ENCODE measurements around the gene IL1RAPL2. TPM values are rescaled to one million over a fixed set of nuclear protein-coding genes. Genes with fewer than 3 reads are reported as not detected.

Gene IL1RAPL2
- total and polyA plus RNA-seq, 2 donors (not counting 1 experiment from before 2014, with no cell fraction given): not detected

- H4K20me1 ChIP-seq (ENCODE audit: control insufficient read depth, insufficient read depth, low read length, poor library complexity, severe bottlenecking): no peaks in the 10 kb centered on the region
- H3K27ac ChIP-seq (ENCODE audit: low read length in 2 of 2): no peak overlapping the region
- ChIA-PET POLR2A (no interaction called here), CTCF (no interaction called here)
- no peak overlapping the region for H3K4me3 ChIP-seq (ENCODE audit: control extremely low read depth in 1 of 5, extremely low read depth in 1 of 5, insufficient read depth in 1 of 5, low read depth in 2 of 5, low read length in 4 of 5)
- no peak for DNase-seq
- Mint-ChIP-seq H3K27ac (no peak overlapping the region), H3K4me3 (no peak overlapping the region), H3K4me1 (no peaks in the 10 kb centered on the region), H3K9me3 (ENCODE audit: insufficient read depth) (no peaks in the 10 kb centered on the region), H3K27me3 (no peaks in the 10 kb centered on the region)
- H3K9me3 ChIP-seq (ENCODE audit: control extremely low read depth in 1 of 3, control insufficient read depth in 2 of 3, insufficient read depth in 1 of 3, low read length in 2 of 3): no peaks in the 10 kb centered on the region
- no peak for ATAC-seq (ENCODE audit: low read depth)
- no peak overlapping the region for H3K9ac ChIP-seq (ENCODE audit: low read length)
- no peaks in the 10 kb centered on the region for H3K4me1 ChIP-seq (ENCODE audit: control insufficient read depth in 2 of 2, insufficient read depth in 2 of 2, low read length in 2 of 2)
- H3K36me3 ChIP-seq (replicated peaks in 1 of 2; ENCODE audit: control extremely low read depth in 1 of 2, control insufficient read depth in 1 of 2, extremely low read depth in 1 of 2, insufficient read depth in 2 of 2, low read length in 1 of 2): no peaks in the 10 kb centered on the region
- TF ChIP-seq EZH2 (IDR thresholded peaks at IDR 0.05; ENCODE audit: borderline replicate concordance, insufficient read depth, low read depth, low read length, poor library complexity, severe bottlenecking) (no peak), CTCF (IDR thresholded peaks at IDR 0.05) (no peak)
- H3K4me2 ChIP-seq (replicated peaks; ENCODE audit: low read depth, low read length, poor library complexity, severe bottlenecking): no peak overlapping the region
- H3K79me2 ChIP-seq (ENCODE audit: control insufficient read depth, insufficient read depth, low read length): no peaks in the 10 kb centered on the region
- H2AFZ ChIP-seq (ENCODE audit: insufficient read depth, low read depth, low read length, poor library complexity, severe bottlenecking): no peak overlapping the region
- no CpG with 5 or more reads among the region's 2 CpGs for WGBS (ENCODE audit: insufficient coverage)
- intact Hi-C loops (cut with micrococcal nuclease): no loop called here
- H3K27me3 ChIP-seq (replicated peaks in 1 of 4; ENCODE audit: control extremely low read depth in 1 of 4, control insufficient read depth in 3 of 4, insufficient read depth in 4 of 4, low read length in 3 of 4): no peaks in the 10 kb centered on the region
Measured at GRCh38 chrX:105013719-105014118, 447.7 kb downstream of the IL1RAPL2 start.

GRCh38 chrX:105017641-105018040 lies 451.6 kb downstream of the IL1RAPL2 start:
- Mint-ChIP-seq H3K9me3 (ENCODE audit: insufficient read depth) (no peaks in the 10 kb centered on the region), H3K4me3 (no peak overlapping the region), H3K27ac (no peak overlapping the region), H3K27me3 (no peaks in the 10 kb centered on the region), H3K4me1 (no peaks in the 10 kb centered on the region)
- no peak for DNase-seq
- Histone ChIP-seq H2AFZ (ENCODE audit: insufficient read depth, low read depth, low read length, poor library complexity, severe bottlenecking) (no peak overlapping the region), H3K27me3 (replicated peaks in 1 of 4; ENCODE audit: control extremely low read depth in 1 of 4, control insufficient read depth in 3 of 4, insufficient read depth in 4 of 4, low read length in 3 of 4) (no peaks in the 10 kb centered on the region), H3K4me1 (ENCODE audit: control insufficient read depth in 2 of 2, insufficient read depth in 2 of 2, low read length in 2 of 2) (no peaks in the 10 kb centered on the region), H3K4me2 (replicated peaks; ENCODE audit: low read depth, low read length, poor library complexity, severe bottlenecking) (no peak overlapping the region), H3K4me3 (ENCODE audit: control extremely low read depth in 1 of 5, extremely low read depth in 1 of 5, insufficient read depth in 1 of 5, low read depth in 2 of 5, low read length in 4 of 5) (no peak overlapping the region), H3K79me2 (ENCODE audit: control insufficient read depth, insufficient read depth, low read length) (no peaks in the 10 kb centered on the region), H3K9me3 (ENCODE audit: control extremely low read depth in 1 of 3, control insufficient read depth in 2 of 3, insufficient read depth in 1 of 3, low read length in 2 of 3) (no peaks in the 10 kb centered on the region), H3K36me3 (replicated peaks in 1 of 2; ENCODE audit: control extremely low read depth in 1 of 2, control insufficient read depth in 1 of 2, extremely low read depth in 1 of 2, insufficient read depth in 2 of 2, low read length in 1 of 2) (no peaks in the 10 kb centered on the region), H3K27ac (ENCODE audit: low read length in 2 of 2) (no peak overlapping the region), H4K20me1 (ENCODE audit: control insufficient read depth, insufficient read depth, low read length, poor library complexity, severe bottlenecking) (no peaks in the 10 kb centered on the region), H3K9ac (ENCODE audit: low read length) (no peak overlapping the region)
- CTCF ChIA-PET: no interaction called here
- WGBS (ENCODE audit: insufficient coverage): no CpG with 5 or more reads among the region's 2 CpGs
- TF ChIP-seq CTCF (IDR thresholded peaks at IDR 0.05): no peak
- TF ChIP-seq EZH2 (IDR thresholded peaks at IDR 0.05; ENCODE audit: borderline replicate concordance, insufficient read depth, low read depth, low read length, poor library complexity, severe bottlenecking): no peak
- ATAC-seq (ENCODE audit: low read depth): no peak
- intact Hi-C loops (cut with micrococcal nuclease): no loop called here
- POLR2A ChIA-PET: no interaction called here

All from B cell (primary cell).